Activated naive CD8-positive, alpha-beta T cell treated with anti-CD3 and anti-CD28 coated beads for 36 hours (primary cell): ENCODE results near the gene HK1. TPM values are rescaled to one million over a fixed set of nuclear protein-coding genes. Genes with fewer than 3 reads are reported as not detected.
"Not testable (repeated sequence)": the region's sequence is repeated elsewhere in the genome, so short reads cannot be mapped to it uniquely, and the experiment has no call there.

ENCODE experiments used
- DNase-seq: peaks from one replicate; pipeline ENCODE4 v3.0.0; 2021
- H3K27ac Mint-ChIP-seq: one replicate; pipeline ENCODE4 v1.8.0; 2022; ENCODE audit warnings: mild to moderate bottlenecking, moderate library complexity, mixed read lengths
- H3K27me3 Mint-ChIP-seq: one replicate; pipeline ENCODE4 v1.8.0; 2022; ENCODE audit warnings: mild to moderate bottlenecking, mixed read lengths
- H3K36me3 Mint-ChIP-seq: one replicate; pipeline ENCODE4 v1.8.0; 2021; ENCODE audit warnings: mild to moderate bottlenecking, mixed read lengths
- H3K4me1 Mint-ChIP-seq: one replicate; pipeline ENCODE4 v1.8.0; 2021; ENCODE audit warnings: mixed read lengths
- H3K4me3 Mint-ChIP-seq: one replicate; pipeline ENCODE4 v1.8.0; 2022; ENCODE audit warnings: mild to moderate bottlenecking, moderate library complexity, mixed read lengths
- H3K9me3 Mint-ChIP-seq: one replicate; pipeline ENCODE4 v1.8.0; 2022; ENCODE audit warnings: mixed read lengths
- total RNA-seq, 2 experiments: library from RNA; stranded (reverse); gene quantifications; one replicate each; pipeline ENCODE4 v1.2.3, GENCODE V29; 2021

Gene HK1
- total RNA-seq, 2 experiments from 2014 or later, result 236 to 244 TPM

DNA sequence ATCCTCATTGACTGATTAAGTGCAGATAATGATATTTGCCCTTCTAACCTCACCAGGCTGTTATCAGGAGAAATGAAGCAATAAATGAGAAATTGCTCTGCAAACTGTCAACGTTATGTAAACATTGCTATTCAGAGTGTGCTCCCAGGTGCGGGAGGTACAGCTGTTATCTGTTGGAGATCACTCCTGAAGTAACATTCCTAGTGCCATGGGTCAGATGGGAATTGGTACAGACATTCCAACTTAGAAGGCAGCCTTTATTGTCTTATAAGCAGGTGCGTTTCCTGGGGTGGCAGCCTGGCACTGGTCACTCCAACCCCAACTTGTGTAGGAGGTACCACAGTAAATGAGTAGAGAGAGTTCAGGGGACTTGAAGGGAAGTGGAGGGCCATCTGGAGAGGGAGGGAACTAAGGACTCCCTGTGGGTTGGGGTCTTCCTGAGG lies 36.8 kb downstream of the HK1 start:
- Mint-ChIP-seq H3K9me3 (no peaks in the 10 kb centered on the region), H3K27ac (no peak overlapping the region), H3K36me3 (peaks cover 12% of the 10 kb centered on the region)

GRCh38 chr10:69315610-69316312 lies 37.5 kb downstream of the HK1 start:
- peaks cover 26% of the 10 kb centered on the region for H3K4me1 Mint-ChIP-seq
- H3K27ac Mint-ChIP-seq, result peak overlapping the region; percentile 1
- no peaks in the 10 kb centered on the region for H3K9me3 Mint-ChIP-seq
- DNase-seq, result no peak
- peaks cover 17% of the 10 kb centered on the region for H3K36me3 Mint-ChIP-seq
- no peak overlapping the region for H3K4me3 Mint-ChIP-seq
- H3K27me3 Mint-ChIP-seq, result no peaks in the 10 kb centered on the region

More for the DNA sequence above, 36.8 kb downstream of the HK1 start:
- Mint-ChIP-seq H3K27me3 (no peaks in the 10 kb centered on the region), H3K4me3 (no peak overlapping the region), H3K4me1 (peaks cover 20% of the 10 kb centered on the region)
- DNase-seq, result no peak

GRCh38 chr10:69316313-69317059 lies 38.2 kb downstream of the HK1 start:
- H3K36me3 Mint-ChIP-seq, result peaks cover 25% of the 10 kb centered on the region
- no peak for DNase-seq
- H3K4me1 Mint-ChIP-seq, result peaks cover 30% of the 10 kb centered on the region
- no peak overlapping the region for H3K4me3 Mint-ChIP-seq
- H3K27me3 Mint-ChIP-seq, result no peaks in the 10 kb centered on the region
- no peaks in the 10 kb centered on the region for H3K9me3 Mint-ChIP-seq
- H3K27ac Mint-ChIP-seq, result peak overlapping the region; percentile 8

- Mint-ChIP-seq H3K27me3 (no peaks in the 10 kb centered on the region), H3K4me3 (peak overlapping the region; percentile 93), H3K9me3 (no peaks in the 10 kb centered on the region), H3K36me3 (peaks cover 31% of the 10 kb centered on the region), H3K4me1 (peaks cover 35% of the 10 kb centered on the region), H3K27ac (peak overlapping the region; percentile 98)
- peak; percentile 43 for DNase-seq
These were observed 38.9 kb downstream of the HK1 start for GRCh38 chr10:69317175-69317604.

- peak overlapping the region; percentile 98 for H3K27ac Mint-ChIP-seq
- no peaks in the 10 kb centered on the region for H3K9me3 Mint-ChIP-seq
- no peaks in the 10 kb centered on the region for H3K27me3 Mint-ChIP-seq
- peaks cover 37% of the 10 kb centered on the region for H3K4me1 Mint-ChIP-seq
- H3K4me3 Mint-ChIP-seq, result peak overlapping the region; percentile 93
- peaks cover 31% of the 10 kb centered on the region for H3K36me3 Mint-ChIP-seq
- no peak for DNase-seq
These were observed 39.4 kb downstream of the HK1 start for GRCh38 chr10:69317626-69318105.

- Mint-ChIP-seq H3K27me3 (no peaks in the 10 kb centered on the region), H3K4me1 (peaks cover 41% of the 10 kb centered on the region), H3K4me3 (peak overlapping the region; percentile 93), H3K9me3 (no peaks in the 10 kb centered on the region), H3K36me3 (peaks cover 31% of the 10 kb centered on the region), H3K27ac (peak overlapping the region; percentile 98)
- peak; percentile 96 for DNase-seq
These were observed 40.0 kb downstream of the HK1 start for GRCh38 chr10:69318106-69318866.

DNA sequence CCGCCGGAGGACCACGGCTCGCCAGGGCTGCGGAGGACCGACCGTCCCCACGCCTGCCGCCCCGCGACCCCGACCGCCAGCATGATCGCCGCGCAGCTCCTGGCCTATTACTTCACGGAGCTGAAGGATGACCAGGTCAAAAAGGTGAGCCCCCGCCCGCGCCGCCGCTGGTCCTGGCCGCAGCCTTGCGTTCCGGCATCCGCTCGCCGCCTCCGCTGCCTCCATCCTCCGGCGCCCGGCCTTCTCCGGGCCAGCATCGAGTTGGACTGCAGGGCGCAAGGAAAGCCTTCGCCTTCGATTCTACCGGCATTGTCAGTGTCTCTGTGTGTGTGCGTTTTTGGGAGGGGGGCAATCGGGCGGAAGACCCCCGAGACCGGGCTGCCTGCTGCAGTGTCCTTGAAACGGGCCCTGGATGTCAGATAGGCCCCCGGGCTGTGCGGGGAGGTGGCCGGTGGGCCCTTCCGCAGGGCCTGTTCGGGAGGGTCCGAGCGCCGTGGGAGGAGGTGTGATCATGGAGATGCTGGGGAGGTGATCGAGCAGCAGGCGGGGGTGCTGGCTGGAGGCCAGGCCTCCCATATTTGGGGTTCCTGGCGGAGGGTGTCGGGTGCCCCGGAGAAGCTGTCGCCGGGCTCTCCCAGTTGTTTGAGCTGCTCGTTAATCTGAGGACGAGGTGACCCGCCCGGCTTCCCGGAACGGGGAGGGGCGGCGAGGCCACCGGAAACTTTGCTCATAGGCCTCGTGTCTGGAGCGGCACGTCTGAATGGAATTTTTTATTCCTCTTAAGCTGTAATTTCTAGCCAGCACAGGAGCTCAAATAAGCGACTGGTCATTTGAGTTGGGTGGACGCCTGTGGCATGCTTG lies 40.8 kb downstream of the HK1 start:
- peaks cover 31% of the 10 kb centered on the region for H3K36me3 Mint-ChIP-seq
- H3K27me3 Mint-ChIP-seq, result no peaks in the 10 kb centered on the region
- peak; percentile 85 for DNase-seq
- H3K9me3 Mint-ChIP-seq, result no peaks in the 10 kb centered on the region
- peak overlapping the region; percentile 98 for H3K27ac Mint-ChIP-seq
- peaks cover 48% of the 10 kb centered on the region for H3K4me1 Mint-ChIP-seq
- peak overlapping the region; percentile 93 for H3K4me3 Mint-ChIP-seq

DNA sequence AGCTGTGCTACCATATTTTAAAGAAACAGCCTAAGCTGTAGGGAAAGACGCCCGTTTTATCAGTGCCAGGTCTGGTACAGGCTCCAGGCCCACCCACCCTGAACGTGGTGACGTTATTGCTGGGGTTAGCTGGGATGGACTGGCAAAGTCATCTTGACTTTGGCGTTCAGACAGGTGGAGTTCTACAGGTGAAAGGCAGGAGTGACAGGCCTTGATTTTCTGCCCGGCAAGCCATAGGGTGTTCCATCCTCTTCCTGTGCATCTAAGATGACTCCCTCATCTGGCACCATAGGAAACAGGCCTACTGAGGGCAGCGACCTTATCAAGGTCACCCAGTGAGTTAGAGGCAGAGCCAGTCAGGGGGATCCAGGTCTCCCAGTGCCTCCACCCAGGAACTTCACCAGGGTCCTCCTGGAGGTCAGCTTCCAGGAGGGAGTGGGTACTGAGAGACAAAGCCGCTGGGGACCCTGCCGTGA lies 41.6 kb downstream of the HK1 start:
- Mint-ChIP-seq H3K27ac (peak overlapping the region; percentile 98), H3K4me1 (peaks cover 51% of the 10 kb centered on the region), H3K4me3 (peak overlapping the region; percentile 93), H3K27me3 (no peaks in the 10 kb centered on the region), H3K9me3 (no peaks in the 10 kb centered on the region), H3K36me3 (peaks cover 31% of the 10 kb centered on the region)
- no peak for DNase-seq

- Mint-ChIP-seq H3K36me3 (peaks cover 34% of the 10 kb centered on the region), H3K9me3 (no peaks in the 10 kb centered on the region), H3K4me1 (peaks cover 51% of the 10 kb centered on the region), H3K4me3 (peak overlapping the region; percentile 93), H3K27ac (peak overlapping the region; percentile 98), H3K27me3 (no peaks in the 10 kb centered on the region)
- no peak for DNase-seq
These were observed 42.2 kb downstream of the HK1 start for GRCh38 chr10:69320521-69320920.

DNA sequence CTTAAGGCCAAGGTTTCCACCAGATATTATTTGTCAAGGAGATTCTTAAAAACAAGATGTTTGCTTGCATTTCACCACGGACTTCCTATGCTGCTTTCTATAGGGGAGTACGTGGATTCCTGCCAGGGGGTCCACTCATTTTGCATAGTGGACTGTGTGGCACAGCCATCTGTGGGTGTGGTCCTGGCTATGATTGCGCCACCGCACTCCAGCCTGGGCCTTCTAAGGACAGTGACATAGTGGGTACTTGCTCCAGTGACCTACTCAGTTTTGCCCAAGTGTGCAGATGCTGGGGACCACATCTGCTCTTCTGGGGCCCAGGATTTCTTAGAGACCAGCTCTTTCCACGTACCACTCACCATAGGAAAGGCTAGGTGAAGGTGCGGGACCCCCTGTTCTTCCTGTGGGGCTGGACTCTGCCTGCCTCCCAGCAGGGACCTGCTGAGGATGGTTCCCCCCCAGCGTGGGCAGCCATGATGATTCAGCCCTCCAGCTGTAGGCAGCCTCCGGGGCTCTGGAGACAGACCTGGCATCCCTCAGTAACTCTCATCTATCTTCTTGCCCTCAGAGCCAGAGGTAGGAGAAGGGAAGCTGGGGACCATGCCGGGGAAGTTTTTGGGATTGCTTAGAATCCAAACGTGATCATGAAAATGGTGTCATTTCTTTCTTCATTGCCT lies 42.9 kb downstream of the HK1 start:
- no peak for DNase-seq
- Mint-ChIP-seq H3K36me3 (peaks cover 34% of the 10 kb centered on the region), H3K9me3 (no peaks in the 10 kb centered on the region), H3K27ac (peak overlapping the region; percentile 98), H3K4me3 (peak overlapping the region; percentile 93), H3K4me1 (peaks cover 51% of the 10 kb centered on the region), H3K27me3 (no peaks in the 10 kb centered on the region)

DNA sequence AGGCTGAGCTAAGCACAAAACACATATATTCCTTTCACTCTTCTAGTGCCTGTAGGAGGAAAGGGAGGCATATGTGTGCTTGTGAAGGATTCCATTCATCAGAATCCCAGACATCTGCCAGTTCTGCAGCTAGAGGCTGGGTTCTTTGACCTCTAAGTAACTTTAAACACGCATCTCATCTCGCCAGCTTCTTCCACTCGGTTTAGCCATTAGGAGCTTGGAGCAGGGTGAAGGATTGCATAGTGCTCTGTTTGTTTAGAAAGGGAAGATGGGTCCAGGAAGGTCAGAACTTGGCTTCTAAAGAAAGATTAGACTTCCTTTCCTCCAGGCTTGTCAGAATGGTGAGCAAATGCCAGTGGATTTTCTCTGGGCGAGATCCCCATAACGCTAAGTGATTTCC lies 43.6 kb downstream of the HK1 start:
- Mint-ChIP-seq H3K9me3 (no peaks in the 10 kb centered on the region), H3K4me3 (peak overlapping the region; percentile 8), H3K36me3 (peaks cover 34% of the 10 kb centered on the region), H3K27ac (peak overlapping the region; percentile 98), H3K4me1 (peaks cover 53% of the 10 kb centered on the region), H3K27me3 (no peaks in the 10 kb centered on the region)
- no peak for DNase-seq

DNA sequence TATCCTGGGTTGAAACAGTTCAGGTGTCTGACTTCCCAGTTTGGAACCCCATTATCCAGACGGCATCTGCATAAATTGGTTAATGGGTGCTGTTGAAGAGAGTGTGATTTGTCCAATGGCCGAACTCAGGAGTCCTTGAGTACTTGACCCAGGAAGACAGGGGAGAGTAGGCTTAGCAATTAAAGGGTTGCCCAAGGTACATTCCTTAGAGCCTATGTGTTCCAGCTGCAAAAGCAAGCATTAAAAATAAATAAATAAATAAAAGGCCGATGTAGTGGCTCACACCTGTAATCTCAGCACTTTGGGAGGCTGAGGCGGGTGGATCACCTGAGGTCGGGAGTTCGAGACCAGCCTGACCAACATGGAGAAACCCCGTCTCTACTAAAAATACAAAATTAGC lies 44.0 kb downstream of the HK1 start:
- not testable (repeated sequence) for DNase-seq, H3K27ac Mint-ChIP-seq, H3K4me3 Mint-ChIP-seq, H3K27me3 Mint-ChIP-seq, H3K9me3 Mint-ChIP-seq
- Mint-ChIP-seq H3K4me1 (peaks cover 54% of the 10 kb centered on the region), H3K36me3 (peaks cover 33% of the 10 kb centered on the region)

GRCh38 chr10:69323622-69324021 lies 45.3 kb downstream of the HK1 start:
- no peaks in the 10 kb centered on the region for H3K27me3 Mint-ChIP-seq
- H3K27ac Mint-ChIP-seq, result no peak overlapping the region
- H3K4me1 Mint-ChIP-seq, result peaks cover 65% of the 10 kb centered on the region
- DNase-seq, result no peak
- H3K36me3 Mint-ChIP-seq, result peaks cover 38% of the 10 kb centered on the region
- no peaks in the 10 kb centered on the region for H3K9me3 Mint-ChIP-seq
- H3K4me3 Mint-ChIP-seq, result no peak overlapping the region

DNA sequence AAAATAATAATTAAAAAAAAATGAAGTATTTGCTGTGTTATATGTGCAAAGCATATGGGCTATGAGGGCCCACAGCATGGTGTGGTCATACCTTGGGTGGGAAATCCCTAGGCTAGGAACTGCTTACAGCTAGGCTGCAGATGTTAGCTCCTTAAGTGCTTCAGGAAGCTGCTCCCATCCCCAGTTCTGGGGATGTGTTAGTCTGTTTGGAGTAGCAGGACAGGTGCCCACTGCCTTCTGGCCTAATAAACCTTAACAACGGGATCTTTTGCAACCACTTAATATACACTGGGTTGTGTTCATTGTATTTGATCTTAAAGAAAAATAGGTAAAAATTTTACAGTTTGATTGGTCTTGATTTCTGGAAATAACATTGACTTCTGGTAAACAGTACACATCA lies 46.3 kb downstream of the HK1 start:
- H3K36me3 Mint-ChIP-seq, result peaks cover 42% of the 10 kb centered on the region
- H3K4me1 Mint-ChIP-seq, result peaks cover 70% of the 10 kb centered on the region
- no peak overlapping the region for H3K4me3 Mint-ChIP-seq
- H3K27ac Mint-ChIP-seq, result peak overlapping the region; percentile 60
- no peaks in the 10 kb centered on the region for H3K9me3 Mint-ChIP-seq
- H3K27me3 Mint-ChIP-seq, result no peaks in the 10 kb centered on the region
- no peak for DNase-seq
